Medulla oblongata (tissue), 1 donor: Measurements from ENCODE around the gene MARCO.
"Not testable (repeated sequence)": the region's sequence is repeated elsewhere in the genome, so short reads cannot be mapped to it uniquely, and the experiment has no call there.

Source experiments
- DNase-seq: peaks from one replicate; pipeline ENCODE4 v3.0.0-alpha.2; 2015; ENCODE audit errors: extremely low spot score

MARCO gene

DNA sequence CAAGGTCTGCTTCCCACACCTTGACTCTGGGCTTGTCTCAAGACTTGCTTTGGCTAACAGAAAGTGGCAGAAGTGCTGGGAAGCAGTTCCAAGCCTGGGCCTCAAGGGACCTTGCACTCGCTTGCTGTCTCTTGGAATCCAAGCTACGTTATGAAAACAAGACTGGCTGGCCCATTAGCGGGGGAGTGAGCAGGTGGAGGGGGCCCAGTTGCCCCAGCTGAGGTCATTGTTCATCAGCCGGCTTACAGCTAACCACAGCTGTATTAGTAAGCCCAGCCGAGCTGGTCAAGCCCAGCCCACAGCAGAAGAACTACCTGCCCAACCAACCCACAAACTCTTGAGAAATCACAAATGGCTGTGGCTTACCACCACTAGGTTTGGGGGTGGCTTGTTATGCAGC lies 63.1 kb downstream of the MARCO start:
- DNase-seq = no peak

DNA sequence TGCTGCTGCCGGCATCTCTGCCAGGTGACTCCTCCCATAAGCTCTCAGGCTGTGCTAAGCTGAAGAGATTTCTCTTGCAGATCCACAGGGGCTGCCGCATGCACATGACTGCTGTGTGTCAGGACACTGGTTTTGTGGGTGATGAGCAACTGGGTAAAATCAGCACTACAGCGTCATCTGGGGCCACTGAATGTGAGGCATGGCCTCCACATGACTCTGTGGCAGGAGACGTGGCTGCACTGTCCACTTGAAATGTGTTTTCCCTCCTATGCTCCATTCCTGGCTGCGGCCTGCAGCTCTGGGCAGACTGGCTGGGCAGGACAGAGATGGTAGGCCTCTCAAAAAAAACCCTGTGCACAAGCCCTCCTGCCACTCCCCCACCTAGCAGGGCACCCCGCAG lies 63.6 kb downstream of the MARCO start:
- DNase-seq = no peak

DNA sequence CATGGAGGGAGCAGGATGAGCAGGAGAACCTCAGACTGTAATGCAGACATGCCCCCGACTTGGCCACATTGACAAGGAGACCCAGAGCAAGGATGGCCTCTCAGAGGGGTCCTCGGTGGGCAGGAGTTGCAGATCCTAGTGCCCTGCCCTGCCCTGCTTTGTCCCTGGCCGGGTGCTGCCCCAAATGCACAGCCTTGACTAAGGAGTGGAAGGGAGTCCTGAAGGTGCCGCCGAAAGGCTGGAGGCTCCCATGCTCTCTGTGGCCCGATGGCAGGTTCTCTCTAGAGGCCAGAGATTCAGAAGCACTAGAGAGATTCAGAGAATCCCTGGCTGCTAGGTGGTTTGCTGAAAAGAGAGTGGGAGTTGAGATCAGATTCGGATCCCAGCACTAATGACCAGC lies 64.4 kb downstream of the MARCO start:
- no peak for DNase-seq

DNA sequence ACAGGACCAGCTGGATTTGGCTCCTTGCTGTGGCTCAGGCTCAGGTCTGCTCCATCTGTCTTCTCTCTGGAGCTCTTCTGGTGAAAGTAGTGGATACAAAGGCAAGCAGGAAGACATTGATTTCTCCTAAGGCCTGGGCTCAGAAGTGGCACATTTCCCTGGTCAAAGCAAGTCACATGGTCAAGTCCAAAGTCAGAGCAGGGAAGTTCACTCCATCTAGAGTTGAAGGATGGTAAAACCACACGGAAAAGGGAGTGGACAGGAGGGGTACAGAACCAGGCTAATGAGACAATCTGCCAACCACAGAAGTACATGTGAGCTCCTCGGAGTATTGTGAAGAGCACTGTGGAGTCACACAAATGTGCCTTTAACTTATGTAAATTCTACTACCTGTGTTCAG lies 66.1 kb downstream of the MARCO start:
- DNase-seq = no peak

DNA sequence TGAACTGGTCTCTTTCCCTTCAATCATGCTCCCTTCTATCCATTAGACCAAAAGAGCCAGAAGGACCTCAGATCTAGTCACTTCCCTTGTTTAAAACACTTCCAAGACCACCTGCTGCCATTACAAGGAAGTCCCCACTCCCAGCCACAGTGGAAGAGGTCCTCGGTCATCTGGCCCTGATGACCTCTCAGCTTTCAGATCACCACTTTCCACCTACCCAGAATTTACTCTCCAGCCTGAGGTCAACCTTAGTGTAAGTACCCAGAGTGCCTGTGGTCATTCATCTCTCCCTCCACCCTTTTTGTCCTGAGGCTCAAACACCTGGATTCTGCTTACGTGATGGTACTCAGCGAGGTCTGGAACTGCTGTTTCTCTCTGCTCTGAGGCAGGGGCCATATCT lies 67.1 kb downstream of the MARCO start:
- no peak for DNase-seq

DNA sequence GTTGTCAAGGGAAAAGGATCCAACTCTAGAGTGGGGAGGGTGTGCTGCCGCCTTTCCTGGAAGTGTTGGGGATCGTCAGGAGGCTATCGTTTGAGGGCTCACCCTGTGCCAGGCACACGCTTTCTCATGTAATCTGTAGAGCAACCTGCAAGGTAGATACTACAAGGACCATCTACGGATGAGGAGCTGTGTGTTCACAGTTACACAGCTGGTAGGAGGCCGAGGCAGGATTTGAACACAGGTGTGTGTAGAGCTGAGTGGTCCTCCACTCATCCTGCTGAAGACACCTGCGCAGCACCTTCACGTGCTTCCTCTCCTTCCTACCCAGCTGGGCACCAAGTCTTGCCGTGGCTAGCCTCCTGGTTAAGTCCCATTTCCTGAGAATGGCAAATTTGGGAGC lies 68.3 kb downstream of the MARCO start:
- no peak for DNase-seq

DNA sequence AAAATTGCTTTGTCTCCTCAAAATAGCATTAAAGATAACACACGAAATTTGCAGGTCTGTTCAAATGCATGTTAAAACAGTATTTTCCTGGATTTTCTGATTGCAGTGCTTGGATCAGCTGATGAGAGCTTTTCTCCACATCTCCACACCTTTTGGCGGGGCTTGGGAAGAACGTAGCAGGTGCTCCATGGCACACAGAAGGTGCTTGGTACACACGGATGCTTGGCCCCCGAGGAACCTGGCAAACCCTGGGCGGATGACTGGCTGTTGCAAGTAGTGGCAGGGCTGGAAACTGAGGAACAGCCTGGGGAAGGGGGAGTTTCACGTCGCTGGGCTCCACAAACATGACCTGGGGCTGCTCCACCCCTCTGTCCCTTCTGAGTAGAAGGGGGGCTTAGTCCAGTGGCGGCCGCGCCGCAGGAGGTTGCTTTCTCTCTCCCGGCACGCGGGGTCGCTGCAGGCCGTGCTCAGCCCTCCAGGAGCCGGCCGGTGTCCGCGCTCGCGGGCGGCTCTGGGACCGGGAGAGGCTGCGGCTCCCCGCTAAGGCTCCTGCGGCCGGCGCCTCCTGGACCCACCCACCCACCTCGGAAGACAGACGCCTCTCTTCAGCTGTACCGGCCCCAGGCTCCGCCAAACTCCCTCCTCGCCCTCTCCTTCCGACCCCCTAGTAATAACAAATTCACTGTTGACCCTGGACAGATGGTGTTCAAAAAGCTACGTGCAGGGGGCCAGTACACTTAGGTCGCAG lies 69.3 kb downstream of the MARCO start:
- DNase-seq = peak; percentile 54

DNA sequence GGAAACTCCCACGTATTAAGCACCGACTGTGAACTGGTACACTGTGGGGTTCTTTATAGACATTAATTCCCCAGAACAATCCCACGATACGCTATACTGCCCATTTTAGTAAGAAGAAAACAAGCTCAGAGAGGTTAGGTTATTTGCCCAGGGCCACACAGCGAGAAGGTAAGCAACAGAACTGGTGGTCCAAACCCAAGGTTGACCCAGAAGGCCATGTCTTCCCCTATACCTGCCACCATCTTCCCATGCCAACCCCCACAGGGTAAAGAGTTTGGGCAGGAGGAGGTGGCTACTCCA lies 69.9 kb downstream of the MARCO start:
- DNase-seq = no peak

DNA sequence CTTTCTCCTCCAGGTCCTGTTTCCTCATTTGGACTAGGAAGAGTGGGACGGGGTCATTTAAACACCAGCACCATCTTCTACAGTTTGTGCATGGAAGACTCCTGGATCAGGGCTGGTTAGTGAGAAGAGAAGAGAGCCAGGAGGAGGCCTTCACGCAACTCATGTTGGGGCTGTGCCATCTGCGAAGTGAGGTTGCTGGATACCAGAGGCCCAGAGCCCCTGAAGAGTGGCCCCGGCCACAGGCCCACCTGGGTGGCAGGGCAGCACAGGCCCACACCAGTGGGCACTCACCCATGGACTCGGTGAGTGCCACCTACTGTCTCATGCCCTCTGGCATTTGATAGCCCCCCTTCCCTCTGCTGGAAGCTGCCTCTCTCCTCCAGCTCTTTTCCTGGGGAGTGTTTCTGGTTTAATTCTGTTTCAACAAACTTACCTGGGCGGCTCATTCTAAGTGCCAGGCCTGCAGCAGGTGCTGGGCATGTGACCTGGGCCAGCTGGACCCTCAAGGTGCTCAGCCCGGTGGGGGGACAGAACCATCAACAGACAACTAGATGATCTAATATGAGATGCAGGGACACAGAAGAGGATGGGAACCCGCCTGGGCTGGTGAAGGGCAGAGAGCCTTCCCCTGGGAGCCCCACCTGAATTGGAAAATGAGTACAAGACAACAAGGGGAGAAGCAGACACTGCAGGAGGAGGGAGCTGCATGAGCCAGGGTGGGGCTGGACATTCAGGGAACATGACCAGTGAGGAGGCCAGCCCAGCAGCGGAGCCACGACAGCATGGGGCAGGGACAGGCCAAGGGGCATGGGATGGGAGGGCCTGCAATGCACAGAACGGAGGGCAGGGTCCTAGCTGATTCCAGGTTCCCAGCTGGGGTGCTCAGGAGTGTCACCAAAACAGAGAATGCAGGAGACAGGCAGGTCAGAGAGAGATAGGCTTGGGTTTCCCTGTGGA lies 70.6 kb downstream of the MARCO start:
- no peak for DNase-seq

DNA sequence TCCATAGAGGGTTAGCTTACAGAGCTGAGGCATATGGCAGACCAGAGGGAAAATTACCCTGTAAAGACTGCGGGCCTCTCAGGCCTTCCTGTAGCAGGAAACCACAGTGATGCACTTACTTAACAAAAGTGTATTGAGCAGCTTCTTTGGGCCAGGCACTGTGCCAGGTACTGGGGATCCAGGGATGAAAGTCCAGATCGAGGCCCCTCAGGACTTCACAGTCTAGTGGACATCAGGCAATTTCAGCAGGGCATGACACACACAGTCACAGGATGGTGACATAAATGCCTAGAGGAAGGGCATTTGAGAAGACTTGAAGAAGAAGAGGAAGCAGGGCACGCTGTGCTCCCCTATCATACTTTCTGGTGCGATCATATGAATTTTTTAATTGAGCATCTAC lies 71.7 kb downstream of the MARCO start:
- DNase-seq = no peak

DNA sequence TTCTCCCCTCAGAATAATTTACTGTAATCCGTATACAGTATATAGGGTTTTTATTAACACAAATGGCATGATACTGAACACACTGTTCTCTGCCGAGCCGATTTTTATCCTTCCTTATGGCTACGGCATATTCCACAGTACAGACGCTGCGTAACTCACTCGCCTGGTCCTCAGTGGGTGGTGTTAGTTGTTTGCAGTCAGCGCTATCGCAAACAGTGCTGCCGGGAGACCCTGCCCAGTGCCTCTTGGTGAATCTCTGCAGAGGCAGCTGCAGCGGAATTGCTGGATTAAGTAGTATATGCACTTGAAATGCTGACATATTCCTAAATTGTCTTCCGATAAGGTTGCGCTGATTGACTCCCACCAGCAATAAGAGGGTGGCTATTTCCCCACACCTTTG lies 73.9 kb downstream of the MARCO start:
- DNase-seq = no peak

DNA sequence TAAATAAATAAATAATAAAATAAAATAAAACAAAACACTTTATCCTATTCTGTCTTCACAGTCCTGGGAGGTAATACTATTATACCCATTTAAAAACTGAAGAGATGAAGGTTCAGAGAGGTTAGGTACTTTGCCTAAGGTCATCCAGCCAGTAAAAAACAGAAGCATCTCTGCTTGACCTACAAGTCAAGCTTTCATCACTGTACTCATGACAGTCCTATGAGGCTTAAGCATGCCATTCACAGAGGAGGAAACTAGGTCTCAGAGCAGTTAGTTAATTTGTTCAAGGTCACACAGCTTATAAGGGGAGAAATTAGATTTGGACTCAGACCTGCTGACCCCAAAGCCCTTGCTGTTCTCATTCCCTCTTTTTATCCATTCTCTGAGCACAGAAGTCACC lies 77.5 kb downstream of the MARCO start:
- DNase-seq = no peak

DNA sequence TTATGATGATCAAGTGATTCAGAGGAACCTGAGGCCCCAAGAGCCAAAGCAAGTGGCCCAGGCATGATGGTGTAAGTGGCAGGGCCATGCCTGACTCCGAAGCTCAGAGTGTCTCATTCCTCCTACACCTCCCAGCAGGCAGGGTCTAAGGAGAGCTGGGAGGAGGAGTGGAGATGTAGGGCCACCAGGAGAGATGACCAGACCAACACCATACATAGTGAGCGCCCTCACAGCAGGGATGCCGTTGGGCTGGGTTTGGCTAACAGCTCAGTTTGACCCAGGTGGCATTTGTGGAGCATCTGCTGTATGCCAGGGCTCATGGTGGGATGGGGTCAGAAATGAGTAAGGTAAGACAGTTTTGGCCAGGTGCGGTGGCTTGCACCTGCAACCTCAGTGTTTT lies 80.7 kb downstream of the MARCO start:
- DNase-seq = no peak

DNA sequence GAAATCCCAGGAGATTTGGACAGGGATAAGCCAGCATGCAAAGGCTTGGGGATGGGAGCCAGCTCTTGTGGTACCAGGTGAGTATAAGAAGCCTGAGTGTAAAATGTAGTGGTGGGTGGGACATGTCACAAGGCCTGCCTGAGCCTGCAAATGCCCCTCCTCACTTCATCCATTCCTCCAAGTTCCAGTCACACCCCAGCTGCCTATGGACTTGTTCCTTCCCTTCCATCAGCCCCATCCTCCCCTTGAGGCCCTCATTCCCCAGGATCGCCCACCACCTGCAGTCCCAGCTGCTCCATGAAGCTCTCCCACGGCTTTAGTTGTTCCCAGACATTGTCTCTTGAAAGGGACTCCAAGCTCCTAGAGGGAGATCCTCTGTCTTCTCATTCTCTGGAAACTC lies 81.5 kb downstream of the MARCO start:
- no peak for DNase-seq

DNA sequence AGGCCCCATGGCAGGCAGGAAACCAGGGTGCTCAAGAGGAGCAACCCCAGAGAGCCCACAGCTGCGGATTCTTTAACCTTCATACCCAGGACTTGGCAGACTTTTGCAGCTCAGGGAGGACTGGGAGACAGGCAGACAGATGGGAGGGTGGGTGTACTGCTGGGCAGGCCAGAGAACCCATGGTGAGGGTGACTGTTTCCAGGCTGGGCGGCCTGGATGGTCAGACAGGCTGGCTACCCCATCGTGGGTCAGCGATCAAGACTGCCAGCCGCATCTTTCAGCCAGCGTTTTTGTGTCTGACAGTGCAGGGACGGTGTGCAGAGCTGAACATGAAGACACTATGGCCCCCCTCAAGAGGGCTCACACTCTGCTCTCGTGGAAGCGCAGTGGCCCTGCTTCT lies 82.2 kb downstream of the MARCO start:
- DNase-seq = no peak

DNA sequence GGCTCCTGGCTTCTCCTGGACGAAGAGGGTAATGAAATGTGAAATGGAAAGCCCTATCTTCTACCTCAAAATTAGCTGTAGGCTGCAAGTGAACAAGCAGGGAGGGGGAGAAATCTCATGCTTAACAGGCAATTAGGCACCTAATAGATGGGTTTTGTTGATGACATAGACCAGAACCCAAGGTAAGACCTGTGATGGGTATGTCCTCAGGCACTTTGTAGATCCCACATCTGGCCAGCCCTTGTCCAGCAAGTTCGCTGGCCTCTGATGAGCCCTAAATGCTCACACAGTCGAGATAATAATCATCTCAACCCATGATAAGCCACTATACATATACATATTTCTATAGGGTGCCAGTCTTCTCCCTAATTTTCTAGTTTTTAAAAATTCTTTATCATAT lies 82.6 kb downstream of the MARCO start:
- DNase-seq = no peak

DNA sequence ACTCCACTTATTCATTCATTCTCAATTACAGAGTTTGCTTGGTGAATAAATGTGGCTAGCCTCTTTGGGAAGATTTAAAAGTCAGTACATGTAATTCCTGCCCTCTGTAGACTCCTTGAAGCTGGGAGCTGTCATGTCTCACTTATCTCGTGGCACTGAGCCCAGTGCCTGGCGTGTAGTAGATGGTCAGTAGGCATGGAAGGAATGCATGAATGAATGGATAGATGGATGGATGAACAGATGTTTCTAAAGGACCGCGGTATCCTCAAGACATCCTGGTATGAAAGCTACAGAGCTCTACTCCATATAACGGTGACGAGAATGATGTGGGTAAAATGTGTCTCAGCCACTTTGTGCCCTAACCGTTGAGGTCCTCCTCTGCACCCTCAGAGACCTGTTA lies 83.0 kb downstream of the MARCO start:
- DNase-seq = no peak

DNA sequence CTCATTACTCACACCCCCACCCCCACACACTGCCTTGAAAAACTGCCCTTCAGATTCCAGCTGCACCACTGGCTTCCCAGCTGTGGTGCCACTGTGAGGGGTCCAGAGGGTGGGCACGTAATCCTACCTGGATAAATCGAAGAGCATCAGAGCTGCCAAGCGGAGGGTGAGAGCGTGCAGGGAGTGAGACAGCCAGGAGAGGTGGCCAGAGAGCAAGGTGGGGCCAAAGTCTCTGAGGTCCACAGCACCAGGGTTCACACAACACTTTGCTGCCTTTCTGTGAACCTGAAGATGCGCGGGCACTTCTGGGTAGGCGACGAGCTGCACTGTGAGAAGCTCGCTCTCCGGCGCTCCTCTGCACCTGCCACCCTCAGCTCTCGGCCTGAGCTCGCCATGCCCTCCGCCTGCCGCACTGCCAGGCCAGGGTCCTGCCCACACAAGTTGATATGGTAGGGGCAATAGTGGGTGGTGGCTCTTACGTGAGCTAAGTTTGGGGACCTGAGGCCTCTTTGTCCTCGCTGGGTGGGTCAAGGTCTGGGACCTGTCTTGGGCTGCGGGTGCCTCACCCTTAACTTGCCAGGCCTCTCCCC lies 83.9 kb downstream of the MARCO start:
- no peak for DNase-seq

DNA sequence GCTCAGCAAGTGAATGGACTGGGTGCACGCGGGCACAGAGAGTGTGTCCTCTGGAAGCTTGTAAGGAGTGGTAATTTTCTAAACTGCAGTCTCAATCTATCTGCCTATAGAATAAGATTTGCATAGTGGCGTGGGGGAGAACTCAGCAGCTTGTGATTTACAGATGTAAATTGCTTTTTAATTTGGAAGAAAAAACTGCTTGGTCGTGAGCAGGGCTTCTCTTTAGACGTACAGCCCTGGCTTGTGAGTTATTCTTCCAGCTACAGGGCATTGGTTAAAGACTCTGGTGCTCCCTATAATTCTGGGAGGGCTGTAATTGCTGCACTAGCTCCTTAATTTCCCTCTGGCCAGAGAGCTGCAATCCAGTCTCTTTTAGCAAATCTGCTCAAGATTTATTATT lies 84.9 kb downstream of the MARCO start:
- DNase-seq = no peak

DNA sequence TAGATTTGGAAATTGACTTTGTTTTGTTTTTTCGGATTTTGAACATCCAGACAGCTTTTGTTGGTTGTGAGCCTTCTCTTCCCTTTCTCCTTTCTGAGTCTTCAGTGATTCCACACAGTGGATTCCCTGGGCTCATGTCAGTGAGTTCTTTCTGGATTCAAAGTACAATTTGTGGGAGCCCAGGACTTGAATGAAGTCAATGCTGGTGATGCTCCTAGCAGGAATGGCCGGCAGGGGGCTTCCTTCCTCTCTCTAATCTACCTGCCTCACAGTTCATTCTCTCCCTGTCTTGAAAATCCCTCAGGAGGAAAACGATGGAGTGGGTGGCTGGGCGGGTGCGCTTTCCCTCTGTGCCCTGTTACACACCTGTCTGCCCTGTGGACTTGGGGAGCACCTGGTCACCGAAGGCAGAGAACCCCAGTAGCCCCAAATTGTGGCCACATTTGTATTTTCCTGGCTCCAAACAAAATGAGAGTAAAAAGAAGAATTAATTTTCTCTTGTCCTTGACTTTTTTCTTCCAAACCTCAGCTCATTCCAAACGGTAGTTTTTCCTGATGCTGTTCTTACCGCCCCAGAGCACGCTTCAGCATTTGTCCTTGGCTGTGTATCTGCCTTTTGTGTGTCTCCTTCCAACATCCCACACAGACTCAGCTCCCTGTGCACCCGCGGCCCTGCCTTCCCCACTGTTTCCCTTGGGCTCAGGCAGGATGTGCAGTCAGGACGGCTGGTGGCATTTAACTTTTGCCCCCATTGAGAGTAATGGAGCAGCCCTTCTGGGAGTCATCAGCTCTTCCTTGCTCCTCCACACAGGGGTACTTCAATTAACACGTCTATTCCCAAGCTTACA lies 86.6 kb downstream of the MARCO start:
- peak; percentile 11 for DNase-seq

DNA sequence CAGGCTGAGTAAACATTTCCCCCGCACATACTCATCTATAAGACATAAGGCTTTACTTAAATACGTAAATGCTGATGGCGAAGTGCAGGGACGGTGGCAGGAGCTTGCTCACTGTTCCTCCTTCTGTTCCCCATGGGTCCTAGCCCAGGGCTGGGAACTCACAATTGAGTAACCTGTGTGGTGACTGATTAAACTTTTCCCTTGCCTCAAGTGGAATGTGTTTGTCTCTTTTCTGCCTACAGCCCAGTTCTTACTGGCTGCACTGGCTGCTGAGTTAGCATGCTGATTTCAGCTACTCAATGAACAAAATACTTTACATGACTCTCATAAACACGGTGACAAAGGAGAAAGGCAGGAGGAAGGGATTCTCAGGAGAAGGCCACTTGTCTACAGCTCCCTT lies 87.3 kb downstream of the MARCO start:
- no peak for DNase-seq

DNA sequence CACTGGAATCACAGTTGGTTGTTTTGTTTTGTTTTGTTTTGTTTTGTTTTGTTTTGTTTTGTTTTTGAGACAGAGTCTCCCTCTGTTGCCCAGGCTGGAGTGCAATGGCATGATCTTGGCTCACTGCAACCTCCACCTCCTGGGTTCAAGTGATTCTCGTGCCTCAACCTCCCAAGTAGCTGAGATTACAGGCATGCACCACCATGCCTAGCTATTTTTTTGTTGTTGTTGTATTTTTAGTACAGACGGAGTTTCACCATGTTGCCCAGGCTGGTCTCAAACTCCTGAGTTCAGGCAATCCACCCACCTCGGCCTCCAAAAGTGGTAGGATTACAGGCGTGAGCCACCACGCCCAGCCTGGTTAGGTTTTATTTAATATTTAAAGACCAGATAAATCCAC lies 95.9 kb downstream of the MARCO start:
- DNase-seq = not testable (repeated sequence)
